ENCODE measurements around the gene RBM26.

The RBM26 gene

GRCh38 chr13:79349011-79349410 lies 57.0 kb downstream of the RBM26 start:
- H3K4me3 ChIP-seq (ENCODE audit: low read depth, low read length), result no peak overlapping the region
- no peak for DNase-seq (ENCODE audit: low read depth)
- TF ChIP-seq CTCF (conservative IDR thresholded peaks at IDR 0.05; ENCODE audit: low read depth, low read length), result no peak

GRCh38 chr13:79346300-79346914 lies 59.6 kb downstream of the RBM26 start:
- TF ChIP-seq CTCF (conservative IDR thresholded peaks at IDR 0.05; ENCODE audit: low read depth, low read length), result no peak
- no peak overlapping the region for H3K4me3 ChIP-seq (ENCODE audit: low read depth, low read length)
- DNase-seq (ENCODE audit: low read depth), result peak; percentile 30

- TF ChIP-seq CTCF (conservative IDR thresholded peaks at IDR 0.05; ENCODE audit: low read depth, low read length), result no peak
- no peak for DNase-seq (ENCODE audit: low read depth)
- no peak overlapping the region for H3K4me3 ChIP-seq (ENCODE audit: low read depth, low read length)
These were observed 64.9 kb downstream of the RBM26 start for GRCh38 chr13:79341202-79341601.

GRCh38 chr13:79340490-79340889 lies 65.6 kb downstream of the RBM26 start:
- H3K4me3 ChIP-seq (ENCODE audit: low read depth, low read length), result no peak overlapping the region
- DNase-seq (ENCODE audit: low read depth), result peak; percentile 4
- TF ChIP-seq CTCF (conservative IDR thresholded peaks at IDR 0.05; ENCODE audit: low read depth, low read length), result no peak

- no peak for DNase-seq (ENCODE audit: low read depth)
- no peak for TF ChIP-seq CTCF (conservative IDR thresholded peaks at IDR 0.05; ENCODE audit: low read depth, low read length)
- H3K4me3 ChIP-seq (ENCODE audit: low read depth, low read length), result no peak overlapping the region
These were observed 67.7 kb downstream of the RBM26 start for GRCh38 chr13:79338343-79338742.

GRCh38 chr13:79336966-79337365 lies 69.1 kb downstream of the RBM26 start:
- DNase-seq (ENCODE audit: low read depth), result no peak
- TF ChIP-seq CTCF (conservative IDR thresholded peaks at IDR 0.05; ENCODE audit: low read depth, low read length), result no peak
- H3K4me3 ChIP-seq (ENCODE audit: low read depth, low read length), result no peak overlapping the region

- no peak for DNase-seq (ENCODE audit: low read depth)
- no peak for TF ChIP-seq CTCF (conservative IDR thresholded peaks at IDR 0.05; ENCODE audit: low read depth, low read length)
These were observed 77.5 kb downstream of the RBM26 start for GRCh38 chr13:79328510-79328909.

More at GRCh38 chr13:79328510-79328909, 77.5 kb downstream of the RBM26 start:
- H3K4me3 ChIP-seq (ENCODE audit: low read depth, low read length), result no peak overlapping the region

Data from choroid plexus epithelial cell (primary cell).